Tibial nerve (tissue), 4 donors: Measurements from ENCODE around the gene AP3D1.

Experiments used
- EP300 ChIP-seq, 2 donors: sonication (generic); formaldehyde crosslinking; IDR thresholded peaks; one replicate each; pipeline ENCODE4 v1.6.1; 2017; ENCODE audit warnings: antibody characterized with exemption in 2 of 2, mild to moderate bottlenecking in 1 of 2
- POLR2A ChIP-seq, 2 donors: fragments of 450-650 bp; IDR thresholded peaks; one replicate each; pipeline ENCODE4 v1.6.1; 2017; ENCODE audit warnings: antibody characterized with exemption in 2 of 2, mild to moderate bottlenecking in 2 of 2, moderate library complexity in 2 of 2
- TF ChIP-seq, protein P1 (sequence below), 5 experiments: fragments of 200-600 bp in 3 of 5; fragments of 450-650 bp in 2 of 5; sonication (generic) in 3 of 5; IDR thresholded peaks; one replicate each; pipeline ENCODE4 v1.5.1; 2016 to 2019; ENCODE audit warnings: antibody characterized with exemption in 5 of 5, mild to moderate bottlenecking in 3 of 5, moderate library complexity in 2 of 5

DNA sequence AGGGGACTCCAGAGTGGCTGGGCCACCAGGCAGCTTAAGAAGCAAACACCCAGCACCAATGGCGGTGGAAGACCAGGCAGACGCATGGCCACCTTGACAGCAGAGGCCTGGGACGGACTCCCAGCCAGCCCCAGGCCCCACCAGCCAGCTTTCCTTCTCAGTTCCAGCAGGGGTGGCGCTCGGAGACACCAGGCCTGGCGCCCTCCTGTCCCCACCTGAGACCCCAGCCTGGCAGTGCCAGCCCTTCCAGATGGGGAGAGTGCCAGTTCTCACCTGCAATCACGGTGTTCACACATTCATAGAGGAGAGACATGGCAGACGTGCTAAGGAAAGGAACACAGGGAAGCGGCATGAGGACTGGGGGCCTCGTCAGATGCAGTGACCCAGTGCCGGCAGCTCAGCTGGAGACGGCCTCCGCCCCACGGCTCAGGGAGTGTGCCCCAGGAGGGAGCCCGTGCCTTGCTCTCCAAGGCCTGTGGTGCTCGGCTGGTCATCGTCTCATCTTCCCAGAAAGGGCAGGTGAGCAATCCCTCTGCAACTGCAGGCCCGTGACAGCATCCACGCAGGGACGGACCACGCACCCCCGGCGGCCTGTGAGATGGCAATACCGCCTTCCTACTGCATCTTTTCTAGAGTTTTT, 24.4 kb downstream of the AP3D1 start:
- TF ChIP-seq, protein P1, sequence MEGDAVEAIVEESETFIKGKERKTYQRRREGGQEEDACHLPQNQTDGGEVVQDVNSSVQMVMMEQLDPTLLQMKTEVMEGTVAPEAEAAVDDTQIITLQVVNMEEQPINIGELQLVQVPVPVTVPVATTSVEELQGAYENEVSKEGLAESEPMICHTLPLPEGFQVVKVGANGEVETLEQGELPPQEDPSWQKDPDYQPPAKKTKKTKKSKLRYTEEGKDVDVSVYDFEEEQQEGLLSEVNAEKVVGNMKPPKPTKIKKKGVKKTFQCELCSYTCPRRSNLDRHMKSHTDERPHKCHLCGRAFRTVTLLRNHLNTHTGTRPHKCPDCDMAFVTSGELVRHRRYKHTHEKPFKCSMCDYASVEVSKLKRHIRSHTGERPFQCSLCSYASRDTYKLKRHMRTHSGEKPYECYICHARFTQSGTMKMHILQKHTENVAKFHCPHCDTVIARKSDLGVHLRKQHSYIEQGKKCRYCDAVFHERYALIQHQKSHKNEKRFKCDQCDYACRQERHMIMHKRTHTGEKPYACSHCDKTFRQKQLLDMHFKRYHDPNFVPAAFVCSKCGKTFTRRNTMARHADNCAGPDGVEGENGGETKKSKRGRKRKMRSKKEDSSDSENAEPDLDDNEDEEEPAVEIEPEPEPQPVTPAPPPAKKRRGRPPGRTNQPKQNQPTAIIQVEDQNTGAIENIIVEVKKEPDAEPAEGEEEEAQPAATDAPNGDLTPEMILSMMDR (IDR thresholded peaks at IDR 0.05) = no peak
- TF ChIP-seq EP300 (IDR thresholded peaks at IDR 0.05) (no peak), POLR2A (IDR thresholded peaks at IDR 0.05) (no peak)
